IMR-90 (cell line): ENCODE results near the gene UBP1. TPM values are rescaled to one million over a fixed set of nuclear protein-coding genes. Genes with fewer than 3 reads are reported as not detected.

Experiments used
- ATAC-seq: fragments of 200-7000 bp; cut with Tn5 transposase; 2 replicates; pipeline ENCODE4 v1.9.1; 2020; ENCODE audit warnings: low read depth, mild to moderate bottlenecking, moderate library complexity
- BruUV-seq: library from RNA; stranded (reverse); fragments of 400-500 nt; replicated peaks from 2 replicates; lab custom pipeline; 2021; lab: Mats Ljungman, UMichigan
- CTCF ChIA-PET: fragments of 300-600 bp; formaldehyde crosslinking; extraction: SDS; loops from one replicate; lab custom pipeline; 2021; ENCODE audit warnings: antibody characterized with exemption; lab: Yijun Ruan, JAX
- POLR2A ChIA-PET: fragments of 300-600 bp; sonication (Branson Sonifier 250); formaldehyde crosslinking; loops from one replicate; lab custom pipeline; 2022; ENCODE audit warnings: antibody characterized with exemption; ENCODE audit not compliant: unreplicated experiment; lab: Charles Lee
- DNase-seq: peaks from one replicate; pipeline ENCODE4 v3.0.0; 2013
- H2AFZ ChIP-seq: replicated peaks from 2 replicates; pipeline ENCODE3; 2013; ENCODE audit warnings: low read length, mild to moderate bottlenecking; ENCODE audit not compliant: poor library complexity
- H2AK5ac ChIP-seq: 2 replicates; pipeline ENCODE4 v1.6.1; 2013; ENCODE audit warnings: low read depth, low read length, inconsistent platforms
- H2AK9ac ChIP-seq: replicated peaks from 2 replicates; pipeline ENCODE3; 2013; ENCODE audit warnings: mild to moderate bottlenecking, low read depth, low read length, moderate library complexity; ENCODE audit not compliant: poor library complexity
- H2BK120ac ChIP-seq: 2 replicates; pipeline ENCODE4 v1.6.1; 2013; ENCODE audit warnings: low read depth, low read length, inconsistent platforms
- H2BK15ac ChIP-seq: 3 replicates; pipeline ENCODE4 v1.6.1; 2013; ENCODE audit warnings: low read depth, low read length, inconsistent platforms
- H2BK20ac ChIP-seq: 2 replicates; pipeline ENCODE4 v1.6.1; 2013; ENCODE audit warnings: low read depth, mild to moderate bottlenecking, inconsistent platforms, low read length, moderate library complexity
- H2BK5ac ChIP-seq: 2 replicates; pipeline ENCODE4 v1.6.1; 2013; ENCODE audit warnings: mild to moderate bottlenecking, low read depth, low read length, inconsistent platforms; ENCODE audit not compliant: poor library complexity, severe bottlenecking
- H3K14ac ChIP-seq: replicated peaks from 2 replicates; pipeline ENCODE4 v1.6.1; 2013; ENCODE audit warnings: low read depth, low read length, inconsistent platforms
- H3K18ac ChIP-seq: 2 replicates; pipeline ENCODE4 v1.6.1; 2013; ENCODE audit warnings: low read depth, low read length, control low read depth
- H3K23ac ChIP-seq: 2 replicates; pipeline ENCODE4 v1.6.1; 2013; ENCODE audit warnings: low read depth, low read length, inconsistent platforms
- H3K27ac ChIP-seq: 2 replicates; pipeline ENCODE4 v1.5.1; 2013; ENCODE audit warnings: mild to moderate bottlenecking, control low read depth, low read length; ENCODE audit not compliant: insufficient read depth
- H3K27me3 ChIP-seq: 2 replicates; pipeline ENCODE4 v1.6.1; 2013; ENCODE audit warnings: low read length; ENCODE audit not compliant: control insufficient read depth, insufficient read depth
- H3K36me3 ChIP-seq: 2 replicates; pipeline ENCODE4 v1.6.1; 2013; ENCODE audit warnings: low read length, mixed read lengths; ENCODE audit not compliant: control insufficient read depth, insufficient read depth
- H3K4ac ChIP-seq: 2 replicates; pipeline ENCODE4 v1.6.1; 2013; ENCODE audit warnings: low read depth, low read length, inconsistent platforms
- H3K4me1 ChIP-seq: 2 replicates; pipeline ENCODE4 v1.6.1; 2013; ENCODE audit warnings: low read length, mixed read lengths; ENCODE audit not compliant: control insufficient read depth, insufficient read depth
- H3K4me2 ChIP-seq: 2 replicates; pipeline ENCODE4 v1.6.1; 2013; ENCODE audit warnings: low read depth, mild to moderate bottlenecking, control low read depth, low read length, moderate library complexity
- H3K4me3 ChIP-seq: 2 replicates; pipeline ENCODE4 v1.5.1; 2013; ENCODE audit warnings: low read depth, mild to moderate bottlenecking, control low read depth, low read length, moderate library complexity; ENCODE audit not compliant: insufficient read depth
- H3K56ac ChIP-seq: 2 replicates; pipeline ENCODE4 v1.6.1; 2013; ENCODE audit warnings: low read length, inconsistent platforms; ENCODE audit not compliant: insufficient read depth; ENCODE audit errors: extremely low read depth
- H3K79me1 ChIP-seq, 2 experiments: 2 replicates each; pipeline ENCODE4 v1.6.1; 2013; ENCODE audit warnings: low read length in 2 of 2, inconsistent platforms in 1 of 2, low read depth in 1 of 2
- H3K9ac ChIP-seq: 2 replicates; pipeline ENCODE4 v1.6.1; 2013; ENCODE audit warnings: low read depth, low read length, control low read depth
- H3K9me1 ChIP-seq: 2 replicates; pipeline ENCODE4 v1.6.1; 2013; ENCODE audit warnings: low read length, inconsistent platforms; ENCODE audit not compliant: insufficient read depth
- H3K9me3 ChIP-seq: 2 replicates; pipeline ENCODE4 v1.6.1; 2013; ENCODE audit warnings: low read length; ENCODE audit not compliant: control insufficient read depth, insufficient read depth
- H4K20me1 ChIP-seq: 2 replicates; pipeline ENCODE4 v1.6.1; 2013; ENCODE audit warnings: low read length, inconsistent platforms; ENCODE audit not compliant: insufficient read depth
- H4K5ac ChIP-seq: 2 replicates; pipeline ENCODE4 v1.6.1; 2013; ENCODE audit warnings: mild to moderate bottlenecking, low read depth, low read length, control low read depth
- H4K8ac ChIP-seq, 2 experiments: 2 replicates each; pipeline ENCODE4 v1.6.1; 2013; ENCODE audit warnings: low read depth in 2 of 2, low read length in 2 of 2, control low read depth in 1 of 2, inconsistent platforms in 1 of 2
- H4K91ac ChIP-seq: 2 replicates; pipeline ENCODE4 v1.6.1; 2013; ENCODE audit warnings: low read depth, low read length, inconsistent platforms; ENCODE audit not compliant: insufficient read depth
- BHLHE40 ChIP-seq: fragments of 150-350 bp; IDR thresholded peaks from 2 replicates; pipeline ENCODE4 v1.6.1; 2016; ENCODE audit warnings: mild to moderate bottlenecking, low read depth, low read length
- CHD1 ChIP-seq: IDR thresholded peaks from 2 replicates; pipeline ENCODE4 v1.6.1; 2012; ENCODE audit warnings: low read depth, low read length, improper control_type of control experiment
- FOS ChIP-seq: fragments of 150-350 bp; IDR thresholded peaks from 2 replicates; pipeline ENCODE4 v1.6.1; 2016; ENCODE audit warnings: low read depth, low read length
- MAFK ChIP-seq: IDR thresholded peaks from 2 replicates; pipeline ENCODE4 v1.6.1; 2012; ENCODE audit warnings: low read depth, low read length, improper control_type of control experiment
- MAZ ChIP-seq: IDR thresholded peaks from 2 replicates; pipeline ENCODE4 v1.6.1; 2012; ENCODE audit warnings: low read depth, mild to moderate bottlenecking, low read length, improper control_type of control experiment, moderate library complexity, borderline replicate concordance
- MXI1 ChIP-seq: IDR thresholded peaks from 2 replicates; pipeline ENCODE4 v1.6.1; 2012; ENCODE audit warnings: low read depth, mild to moderate bottlenecking, low read length, moderate library complexity, borderline replicate concordance
- POLR2A ChIP-seq: IDR thresholded peaks from 2 replicates; pipeline ENCODE4 v1.6.1; 2012; ENCODE audit warnings: mild to moderate bottlenecking, low read depth, low read length
- RAD21 ChIP-seq: IDR thresholded peaks from 2 replicates; pipeline ENCODE4 v1.6.1; 2012; ENCODE audit warnings: low read length, improper control_type of control experiment
- RFX5 ChIP-seq: IDR thresholded peaks from 2 replicates; pipeline ENCODE4 v1.8.0; 2012; ENCODE audit warnings: low read depth, mild to moderate bottlenecking, low read length, moderate library complexity
- SMC3 ChIP-seq: fragments of 150-350 bp; IDR thresholded peaks from 2 replicates; pipeline ENCODE4 v1.6.1; 2016; ENCODE audit warnings: low read depth, mild to moderate bottlenecking, antibody characterized with exemption, low read length, moderate library complexity
- USF2 ChIP-seq: fragments of 150-350 bp; IDR thresholded peaks from 2 replicates; pipeline ENCODE4 v1.6.1; 2017; ENCODE audit warnings: mild to moderate bottlenecking, antibody characterized with exemption, low read length, low read depth
- WGBS, 2 experiments: methylation state at CpG; one replicate each; pipeline versions ENCODE4 v1.1.5 to v1.1.7; 2013; ENCODE audit warnings: missing lambda C conversion rate in 2 of 2; ENCODE audit not compliant: insufficient read length in 1 of 2; ENCODE audit errors: extremely low coverage in 2 of 2; 5-methylcytosine and 5-hydroxymethylcytosine counted together
- dilution Hi-C: fragments of 300-500 bp; cut with HindIII; formaldehyde crosslinking; loops from one replicate; pipeline ENCODE4 v1.14.3; 2018; ENCODE audit warnings: low sequenced_read_pairs; ENCODE audit not compliant: unreplicated experiment
- in situ Hi-C: fragments of 300-500 bp; cut with MboI; formaldehyde crosslinking; loops from 3 replicates; pipeline ENCODE4 v1.14.3; 2019; ENCODE audit warnings: low sequenced_read_pairs, inconsistent platforms, mixed read lengths
- intact Hi-C: fragments of 100-400 bp; cut with micrococcal nuclease; formaldehyde crosslinking; loops from 2 replicates; pipeline ENCODE4 v1.10.0; 2022
- polyA plus RNA-seq, 3 experiments: library from polyadenylated mRNA; depleted of rRNA; stranded (reverse); fragments of >200 nt; gene quantifications; 2 replicates each; pipeline ENCODE4 v1.2.3, GENCODE V29; 2012; ENCODE audit warnings: low replicate concordance in 1 of 3
- total RNA-seq: library from RNA; depleted of rRNA; stranded (reverse); fragments of >200 nt; gene quantifications from 2 replicates; pipeline ENCODE4 v1.2.3, GENCODE V29; 2012

The UBP1 gene
- total and polyA plus RNA-seq, 2 of the 4 experiments (the other 2 are of a cell fraction) = 56.3 to 73.8 TPM

DNA sequence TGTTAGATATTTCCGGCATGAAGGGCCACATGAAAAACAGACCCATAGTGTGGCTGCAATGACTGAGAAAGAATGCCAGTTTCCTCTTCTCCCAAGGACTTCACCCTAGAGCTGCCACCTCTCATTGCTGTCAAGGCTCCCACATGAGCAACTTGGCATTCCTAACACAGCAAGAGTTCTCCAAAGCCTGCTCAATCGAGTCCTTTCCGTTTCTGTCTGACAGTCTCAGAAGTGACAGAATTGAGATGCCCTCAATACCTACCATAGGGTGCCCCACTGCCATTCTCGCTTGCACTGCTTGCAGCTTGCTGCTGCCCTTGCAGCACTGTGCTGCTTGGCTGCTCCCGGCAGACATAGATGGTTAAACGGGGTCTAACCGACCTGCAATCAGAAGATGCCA, 44.3 kb downstream of the UBP1 start:
- H3K36me3 ChIP-seq = peaks cover 49% of the 10 kb centered on the region
- TF ChIP-seq RFX5 (no peak), SMC3 (no peak), MAFK (no peak), MAZ (no peak), MXI1 (no peak), RAD21 (no peak), BHLHE40 (no peak), CHD1 (no peak), USF2 (no peak), FOS (no peak), POLR2A (no peak)

More for the DNA sequence above, 44.3 kb downstream of the UBP1 start:
- Histone ChIP-seq H3K27me3 (no peaks in the 10 kb centered on the region), H4K20me1 (peaks cover 4% of the 10 kb centered on the region; the same call in 1 of the 2 replicates), H3K4me1 (peaks cover 10% of the 10 kb centered on the region), H3K9me3 (no peaks in the 10 kb centered on the region), H3K79me1 (peaks cover 40 to 54% of the 10 kb centered on the region in 2 experiments), H2BK5ac (no peak overlapping the region), H3K9ac (no peak overlapping the region), H2BK120ac (no peak overlapping the region), H3K9me1 (peaks cover 14% of the 10 kb centered on the region), H4K91ac (no peak overlapping the region), H2AK9ac (no peak overlapping the region), H3K27ac (no peak overlapping the region), H2AK5ac (no peak overlapping the region), H3K56ac (no peak overlapping the region), H2BK15ac (no peak overlapping the region), H3K4ac (no peak overlapping the region), H3K18ac (no peak overlapping the region), H2AFZ (no peak overlapping the region), H3K23ac (no peak overlapping the region), H2BK20ac (no peak overlapping the region), H3K4me3 (no peak overlapping the region), H4K5ac (no peak overlapping the region), H4K8ac (no peak overlapping the region), H3K14ac (no peak overlapping the region), H3K4me2 (no peak overlapping the region)
- DNase-seq (no peak), ATAC-seq (no peak)
- POLR2A ChIA-PET = no interaction called here
- in situ Hi-C loops = loop anchor here (10.0 kb wide), 1 partner anchor 319 kb away; the partner anchor contains the start of gene CLASP2
- no TSS peak for BruUV-seq
- dilution Hi-C loops = loop anchor here (25.0 kb wide), 1 partner anchor 259 kb away; no protein-coding TSS in a partner anchor
- intact Hi-C loops = no loop called here
- 100% methylated on average over 2 of the region's 7 CpGs; no CpG with 5 or more reads in 1 of the 2 experiments for WGBS, 2 experiments
- CTCF ChIA-PET = interaction anchor here (0.6 to 0.7 kb wide), 2 partner anchors 23 to 262 kb away, joined by 4 read pairs; no protein-coding TSS in a partner anchor
